Fibroblast of skin of back (primary cell): ENCODE data around the gene SPATA20.
A peak's percentile ranks its signal among the peaks of the same experiment; 100 is the strongest.

ENCODE experiments used
- DNase-seq: peaks from one replicate; pipeline ENCODE4 v3.0.0-alpha.2; 2013

The SPATA20 gene

DNA sequence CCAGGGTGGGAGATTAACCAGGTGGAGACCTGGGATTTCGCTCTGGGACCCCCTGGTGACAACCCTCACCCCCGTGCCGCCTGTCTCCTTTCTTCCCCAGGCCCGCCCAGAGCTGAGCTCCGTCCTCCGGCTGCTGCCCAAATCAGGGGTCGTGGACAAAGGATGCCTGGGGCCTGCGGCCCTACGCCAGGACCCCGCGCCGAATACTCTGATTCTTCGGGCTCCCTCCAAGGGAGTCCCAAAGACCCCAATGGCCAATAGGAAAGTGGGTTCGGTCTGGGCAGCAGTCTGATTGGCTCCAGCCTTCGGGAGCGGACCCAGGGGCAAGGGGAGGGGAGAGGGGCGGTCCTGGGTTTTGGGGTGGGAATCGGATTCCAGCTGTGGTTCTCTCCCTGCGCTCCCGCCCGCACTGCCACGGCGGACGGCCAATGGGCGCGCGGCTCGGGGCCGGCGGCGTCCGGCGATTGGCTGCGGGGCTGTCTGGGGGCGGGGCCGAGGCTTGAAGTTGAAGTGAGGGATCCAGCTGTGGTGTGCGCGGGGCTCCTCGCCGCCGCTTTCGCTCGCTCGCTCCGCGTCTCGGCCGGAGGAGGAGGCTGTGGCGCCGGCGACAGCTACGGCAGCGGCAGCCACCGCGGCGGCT is 13.3 kb downstream of the SPATA20 start, which contains the start of gene CACNA1G:
Gene CACNA1G (plus strand): TSS at position 531 of the 640 bp plus-strand sequence. CDS start 745 bp downstream, outside the sequence.
- DNase-seq, result peak; percentile 85

DNA sequence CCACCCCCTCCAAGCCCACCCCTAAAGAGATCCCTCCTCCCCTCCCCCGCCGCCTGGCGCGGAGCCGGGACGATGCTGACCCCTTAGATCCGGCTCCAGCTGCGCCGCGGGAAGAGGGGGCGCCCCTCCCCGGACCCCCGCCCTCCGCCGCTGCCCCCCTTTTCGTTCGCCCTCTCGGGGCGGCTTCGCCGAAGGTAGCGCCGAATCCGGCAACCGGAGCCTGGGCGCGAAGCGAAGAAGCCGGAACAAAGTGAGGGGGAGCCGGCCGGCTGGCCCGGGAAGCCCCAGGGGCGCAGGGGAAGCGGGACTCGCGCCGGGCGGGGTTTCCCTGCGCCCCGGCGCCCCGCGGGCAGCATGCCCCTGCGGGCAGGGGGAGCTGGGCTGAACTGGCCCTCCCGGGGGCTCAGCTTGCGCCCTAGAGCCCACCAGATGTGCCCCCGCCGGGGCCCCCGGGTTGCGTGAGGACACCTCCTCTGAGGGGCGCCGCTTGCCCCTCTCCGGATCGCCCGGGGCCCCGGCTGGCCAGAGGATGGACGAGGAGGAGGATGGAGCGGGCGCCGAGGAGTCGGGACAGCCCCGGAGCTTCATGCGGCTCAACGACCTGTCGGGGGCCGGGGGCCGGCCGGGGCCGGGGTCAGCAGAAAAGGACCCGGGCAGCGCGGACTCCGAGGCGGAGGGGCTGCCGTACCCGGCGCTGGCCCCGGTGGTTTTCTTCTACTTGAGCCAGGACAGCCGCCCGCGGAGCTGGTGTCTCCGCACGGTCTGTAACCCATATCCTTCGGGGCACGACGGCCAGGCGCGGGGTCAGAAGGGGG is 14.2 kb downstream of the SPATA20 start:
- DNase-seq, result no peak

DNA sequence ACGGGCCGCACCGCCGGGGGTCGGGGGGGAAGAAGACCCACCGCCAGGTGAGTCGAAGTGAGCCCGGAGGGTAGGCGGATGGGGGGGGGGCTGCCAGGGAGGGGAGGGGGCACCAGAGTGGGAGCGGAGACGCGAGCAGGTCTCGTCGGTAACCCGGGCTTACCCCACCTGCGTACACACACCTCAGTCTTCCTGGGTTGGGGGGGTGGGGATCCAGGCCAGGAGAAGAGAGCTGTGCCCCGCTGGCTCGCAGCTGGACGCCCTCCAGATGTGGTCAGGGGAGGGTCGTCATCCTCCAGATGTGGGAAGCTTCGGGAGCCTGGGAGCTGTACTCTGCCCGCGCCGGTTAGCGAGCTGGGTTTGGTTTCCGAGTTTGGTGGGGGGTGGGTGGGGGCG is 14.8 kb downstream of the SPATA20 start:
- DNase-seq, result no peak

DNA sequence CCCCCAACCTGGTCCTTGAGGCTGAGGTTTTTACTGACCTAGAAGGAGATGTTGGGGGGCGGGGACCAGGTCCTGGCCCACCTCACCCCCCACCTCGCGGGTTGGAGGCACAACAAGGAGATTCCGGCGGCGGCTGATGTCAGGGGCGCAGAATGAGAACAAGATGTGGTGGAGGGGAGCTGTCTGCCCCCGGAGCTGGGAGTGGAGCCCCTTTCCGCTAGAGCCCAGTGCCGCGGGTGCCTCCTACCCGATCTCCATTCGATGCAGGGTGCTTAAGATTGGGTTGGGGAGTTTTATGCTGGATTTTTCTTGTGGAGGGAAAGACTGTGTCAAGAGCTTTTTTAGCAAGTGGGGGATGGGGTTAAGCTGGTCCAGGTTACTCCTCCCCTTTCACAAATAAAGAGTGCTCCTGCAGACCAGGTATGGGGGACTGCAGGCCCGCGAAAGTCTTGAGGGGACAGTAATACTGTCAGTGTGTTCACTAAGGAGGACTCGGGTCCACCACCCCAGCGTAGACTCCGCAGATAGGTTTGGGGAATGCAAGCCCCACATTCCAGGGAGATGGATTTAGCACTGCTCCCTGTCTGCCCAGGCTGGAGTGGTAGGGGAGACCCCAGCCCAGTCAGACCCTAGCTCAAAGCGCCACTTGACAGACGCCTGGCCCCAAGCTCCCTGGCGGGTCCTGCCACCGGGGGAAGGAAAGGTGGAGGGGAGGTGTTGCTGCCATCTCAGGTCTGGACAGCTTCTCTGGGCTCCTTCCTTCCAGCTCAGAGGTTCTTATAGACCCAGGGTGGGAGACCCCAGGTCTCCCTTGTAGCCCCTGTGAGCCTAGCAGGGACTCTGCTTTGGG is 15.5 kb downstream of the SPATA20 start:
- DNase-seq, result no peak

DNA sequence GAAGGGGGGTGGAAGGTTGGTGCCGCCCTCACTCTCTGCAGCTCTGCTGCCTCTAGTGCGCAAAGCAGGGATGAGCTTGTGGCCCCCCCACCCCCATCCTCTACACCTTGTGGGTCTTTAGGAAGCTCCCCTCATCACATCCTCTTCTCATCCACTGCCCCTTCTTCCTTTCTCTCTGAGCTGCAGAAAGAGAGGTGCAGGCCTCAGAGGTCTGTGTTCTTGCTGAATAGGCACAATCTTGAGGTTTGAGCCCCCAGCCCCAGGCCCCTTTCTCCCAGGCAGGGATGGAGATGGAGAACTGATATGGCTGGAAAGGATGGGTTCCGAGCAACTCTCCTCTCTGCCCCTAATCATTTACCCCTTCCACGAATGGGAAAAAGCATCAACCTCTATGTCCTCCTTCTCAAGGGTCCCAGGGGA is 16.1 kb downstream of the SPATA20 start:
- DNase-seq, result no peak

DNA sequence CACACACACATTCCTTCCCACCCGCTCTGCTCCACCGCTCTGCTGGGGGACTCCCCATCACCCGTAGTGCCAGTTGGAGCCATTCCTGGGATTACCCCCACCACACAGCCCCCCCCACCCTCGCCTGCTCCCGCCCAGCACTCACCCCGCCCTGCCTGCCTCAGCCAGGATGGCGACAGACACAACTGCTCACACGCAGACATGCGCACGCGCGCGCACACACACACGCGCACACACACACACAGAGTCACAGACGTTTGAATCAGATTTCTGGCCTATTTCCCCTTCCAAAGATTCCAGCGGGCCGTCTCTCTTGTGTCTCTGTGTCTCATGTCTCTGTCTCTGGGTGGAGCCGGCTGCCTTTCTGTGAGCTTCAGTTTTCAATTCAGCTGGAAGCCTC is 17.9 kb downstream of the SPATA20 start:
- DNase-seq, result peak; percentile 75

DNA sequence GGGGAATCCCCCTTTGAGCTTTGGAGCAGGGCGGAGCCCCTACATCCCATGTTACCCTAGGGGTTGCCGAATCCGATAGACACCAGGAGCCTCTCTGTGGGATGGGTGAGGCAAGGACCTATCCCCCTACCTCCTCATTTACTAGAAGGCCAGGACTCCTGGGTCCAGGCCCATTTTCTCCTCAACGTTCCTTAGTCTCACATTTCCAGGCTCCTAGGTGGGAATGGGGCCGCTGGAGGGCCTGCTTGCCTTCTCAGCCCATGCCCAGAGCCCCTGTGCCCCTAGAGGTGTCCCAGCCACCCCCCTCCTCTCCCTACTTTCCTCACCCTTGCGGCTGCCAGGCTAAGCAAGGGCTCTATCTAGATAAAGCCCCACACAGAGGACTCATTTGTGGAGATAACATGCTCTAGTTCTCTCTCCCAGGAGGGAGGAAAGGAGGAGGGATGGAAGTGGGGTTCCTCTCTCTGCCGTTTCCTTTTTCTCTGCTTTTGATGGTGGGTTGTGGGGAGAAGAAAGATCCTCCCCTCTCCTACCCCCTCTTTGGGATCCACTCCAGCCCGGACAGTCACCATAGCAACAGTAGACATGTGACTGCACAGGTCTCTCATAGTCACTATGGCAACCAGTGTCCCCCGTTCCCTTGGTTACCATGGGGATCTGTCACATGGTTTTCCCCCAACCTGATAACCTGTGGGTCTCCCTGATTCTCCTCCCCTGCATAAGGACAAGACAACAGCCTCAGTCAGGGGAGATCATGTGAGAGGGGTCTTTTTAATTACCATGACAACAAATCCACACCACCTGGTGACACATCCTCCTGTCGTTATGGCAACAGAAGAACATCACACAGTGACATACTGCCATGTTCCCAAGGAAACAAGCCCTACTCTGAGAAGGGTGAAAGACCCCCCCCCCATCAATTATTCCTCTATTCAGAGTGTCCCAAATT is 18.7 kb downstream of the SPATA20 start:
- peak; percentile 32 for DNase-seq

DNA sequence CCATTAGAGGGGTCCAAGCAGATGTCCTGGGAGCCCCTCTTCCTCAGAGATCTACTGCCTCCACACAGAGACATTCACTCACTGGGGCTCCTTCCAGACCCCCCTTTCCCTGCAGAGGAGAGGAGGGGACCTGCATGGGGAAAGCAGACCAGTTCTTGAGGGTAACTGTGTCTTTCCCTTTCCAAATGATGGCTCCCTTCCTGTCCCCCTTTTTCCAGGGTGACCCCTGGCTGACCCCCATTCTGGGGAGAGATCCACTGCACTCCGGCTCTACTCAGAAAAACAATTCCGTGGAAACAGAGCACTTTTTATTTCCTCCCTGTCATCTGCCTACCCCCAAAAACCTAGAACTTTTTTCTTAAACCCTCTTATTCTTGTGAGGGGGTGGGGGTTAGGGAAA is 19.9 kb downstream of the SPATA20 start:
- no peak for DNase-seq

DNA sequence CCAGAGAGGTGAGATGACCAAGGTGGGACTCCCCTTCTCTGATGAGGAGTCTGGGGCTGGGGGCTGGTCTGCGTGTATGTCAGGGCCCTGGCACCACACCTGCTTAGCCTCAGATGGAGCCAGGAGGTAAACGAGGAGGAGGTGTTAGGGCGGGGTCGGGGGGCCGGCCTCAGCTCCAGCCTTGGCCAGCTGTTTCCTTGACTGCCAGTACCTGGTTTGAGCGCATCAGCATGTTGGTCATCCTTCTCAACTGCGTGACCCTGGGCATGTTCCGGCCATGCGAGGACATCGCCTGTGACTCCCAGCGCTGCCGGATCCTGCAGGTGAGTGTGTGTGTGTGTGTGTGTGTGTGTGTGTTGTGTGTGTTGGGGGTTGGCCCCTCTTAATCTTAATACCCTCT is 21.7 kb downstream of the SPATA20 start:
- no peak for DNase-seq

DNA sequence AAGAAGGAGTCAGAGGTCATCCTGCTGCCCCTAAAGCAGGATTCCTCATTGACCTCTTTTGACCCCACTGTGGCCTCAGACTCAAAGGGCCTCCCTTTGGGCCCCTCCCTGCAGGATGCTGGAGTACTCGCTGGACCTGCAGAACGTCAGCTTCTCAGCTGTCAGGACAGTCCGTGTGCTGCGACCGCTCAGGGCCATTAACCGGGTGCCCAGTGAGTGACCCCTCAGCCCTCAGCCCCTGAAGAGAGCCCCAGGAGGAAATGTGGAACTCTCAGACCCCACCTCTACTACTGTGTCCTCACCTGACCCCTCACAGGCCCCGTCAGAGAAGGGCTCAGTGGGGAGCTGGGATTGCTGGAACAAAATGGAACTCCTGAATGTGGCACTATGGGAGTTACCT is 22.6 kb downstream of the SPATA20 start:
- no peak for DNase-seq

DNA sequence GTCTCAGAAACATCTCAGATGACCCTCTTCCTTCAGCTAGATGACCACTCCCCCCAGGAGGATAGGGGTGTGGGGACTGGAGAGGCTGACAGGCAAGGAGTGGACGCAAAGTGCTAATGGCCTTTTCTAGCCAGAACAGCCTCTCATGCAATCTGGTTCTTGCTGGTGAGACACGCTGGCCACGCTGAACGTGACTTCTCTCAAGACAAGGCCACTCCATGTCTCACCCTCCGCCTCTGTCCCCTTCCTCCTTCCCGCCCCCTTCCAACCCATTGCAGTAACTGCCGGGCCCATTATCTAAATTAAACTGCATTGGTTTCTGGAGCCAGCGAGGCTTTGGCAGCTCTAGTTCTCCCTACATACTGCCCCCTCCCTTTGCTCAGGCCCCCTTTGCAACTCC is 23.1 kb downstream of the SPATA20 start:
- DNase-seq, result no peak

DNA sequence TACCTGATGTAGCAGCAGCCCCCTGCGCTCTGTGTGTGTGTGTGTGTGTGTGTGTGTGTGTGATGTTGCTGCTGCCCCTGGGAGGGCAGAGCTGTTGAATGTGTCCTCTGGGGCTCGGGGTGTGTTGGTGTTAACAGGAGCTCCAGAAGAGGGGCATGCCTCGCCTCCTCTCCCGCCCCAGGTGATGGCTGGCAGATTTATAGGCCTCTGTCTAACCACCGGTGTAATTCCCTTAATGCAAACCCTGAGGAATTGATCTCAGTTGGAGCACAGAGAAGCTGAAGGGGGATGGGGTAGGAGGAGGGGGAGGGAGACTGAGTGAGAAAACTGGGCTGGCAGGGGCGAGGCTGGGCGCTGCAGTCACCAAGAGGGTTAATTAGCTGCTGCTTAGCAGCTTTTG is 23.6 kb downstream of the SPATA20 start:
- DNase-seq, result no peak

DNA sequence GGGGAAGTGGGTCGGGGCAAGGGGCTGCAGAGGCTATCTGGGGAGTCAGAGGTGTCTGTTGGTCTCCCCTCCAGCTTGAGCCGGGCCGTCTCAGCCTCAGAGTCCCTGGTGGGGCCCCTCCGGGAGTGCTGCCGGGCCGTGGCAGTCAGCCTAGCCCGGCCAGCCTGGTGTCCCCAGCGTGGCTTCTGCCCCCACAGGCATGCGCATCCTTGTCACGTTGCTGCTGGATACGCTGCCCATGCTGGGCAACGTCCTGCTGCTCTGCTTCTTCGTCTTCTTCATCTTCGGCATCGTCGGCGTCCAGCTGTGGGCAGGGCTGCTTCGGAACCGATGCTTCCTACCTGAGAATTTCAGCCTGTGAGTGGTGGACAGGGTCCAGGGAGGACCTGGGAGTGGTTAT is 24.7 kb downstream of the SPATA20 start:
- no peak for DNase-seq

DNA sequence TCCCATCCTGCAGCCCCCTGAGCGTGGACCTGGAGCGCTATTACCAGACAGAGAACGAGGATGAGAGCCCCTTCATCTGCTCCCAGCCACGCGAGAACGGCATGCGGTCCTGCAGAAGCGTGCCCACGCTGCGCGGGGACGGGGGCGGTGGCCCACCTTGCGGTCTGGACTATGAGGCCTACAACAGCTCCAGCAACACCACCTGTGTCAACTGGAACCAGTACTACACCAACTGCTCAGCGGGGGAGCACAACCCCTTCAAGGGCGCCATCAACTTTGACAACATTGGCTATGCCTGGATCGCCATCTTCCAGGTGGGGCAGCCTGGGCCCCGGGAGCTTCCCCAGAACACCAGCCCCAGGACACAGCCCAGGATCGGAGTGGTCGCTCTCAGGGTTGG is 25.6 kb downstream of the SPATA20 start:
- no peak for DNase-seq

DNA sequence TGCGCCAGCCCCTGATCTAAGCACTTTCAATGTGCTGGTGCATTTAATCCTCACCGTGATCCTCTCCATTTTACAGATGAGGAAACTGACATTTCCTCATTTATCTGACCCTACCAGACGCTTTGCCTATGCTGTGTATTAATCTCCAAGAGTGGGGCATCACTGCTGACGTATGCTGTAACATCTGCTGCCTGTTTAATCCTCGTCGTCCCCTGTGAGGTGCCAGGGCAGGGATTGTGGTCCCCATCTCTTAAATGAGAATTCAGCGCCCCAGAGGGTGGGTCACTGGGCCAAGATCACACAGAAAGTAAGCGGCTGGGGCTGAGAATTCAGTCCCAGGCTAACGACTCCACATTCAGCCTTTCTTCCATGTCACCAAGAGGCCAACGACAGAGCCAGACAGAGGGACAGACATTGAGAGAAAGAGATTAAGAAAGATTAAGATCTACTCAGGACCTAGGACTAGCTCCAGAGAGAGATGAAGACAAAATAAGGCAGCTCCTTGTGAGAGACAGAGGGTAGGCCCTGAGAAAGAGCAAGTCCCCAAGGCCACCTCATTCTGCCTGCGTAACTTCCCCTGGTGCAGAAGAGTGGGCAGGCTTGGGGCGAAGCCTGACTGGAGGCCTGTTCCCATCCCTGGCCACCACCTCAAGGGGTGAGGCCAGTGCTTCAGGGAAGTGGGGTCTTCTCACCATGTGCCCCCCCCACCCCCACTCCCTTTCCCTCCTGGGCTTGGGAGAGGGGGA is 27.1 kb downstream of the SPATA20 start:
- DNase-seq, result no peak

DNA sequence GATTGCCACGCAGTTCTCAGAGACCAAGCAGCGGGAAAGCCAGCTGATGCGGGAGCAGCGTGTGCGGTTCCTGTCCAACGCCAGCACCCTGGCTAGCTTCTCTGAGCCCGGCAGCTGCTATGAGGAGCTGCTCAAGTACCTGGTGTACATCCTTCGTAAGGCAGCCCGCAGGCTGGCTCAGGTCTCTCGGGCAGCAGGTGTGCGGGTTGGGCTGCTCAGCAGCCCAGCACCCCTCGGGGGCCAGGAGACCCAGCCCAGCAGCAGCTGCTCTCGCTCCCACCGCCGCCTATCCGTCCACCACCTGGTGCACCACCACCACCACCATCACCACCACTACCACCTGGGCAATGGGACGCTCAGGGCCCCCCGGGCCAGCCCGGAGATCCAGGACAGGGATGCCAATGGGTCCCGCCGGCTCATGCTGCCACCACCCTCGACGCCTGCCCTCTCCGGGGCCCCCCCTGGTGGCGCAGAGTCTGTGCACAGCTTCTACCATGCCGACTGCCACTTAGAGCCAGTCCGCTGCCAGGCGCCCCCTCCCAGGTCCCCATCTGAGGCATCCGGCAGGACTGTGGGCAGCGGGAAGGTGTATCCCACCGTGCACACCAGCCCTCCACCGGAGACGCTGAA is 28.7 kb downstream of the SPATA20 start:
- no peak for DNase-seq

DNA sequence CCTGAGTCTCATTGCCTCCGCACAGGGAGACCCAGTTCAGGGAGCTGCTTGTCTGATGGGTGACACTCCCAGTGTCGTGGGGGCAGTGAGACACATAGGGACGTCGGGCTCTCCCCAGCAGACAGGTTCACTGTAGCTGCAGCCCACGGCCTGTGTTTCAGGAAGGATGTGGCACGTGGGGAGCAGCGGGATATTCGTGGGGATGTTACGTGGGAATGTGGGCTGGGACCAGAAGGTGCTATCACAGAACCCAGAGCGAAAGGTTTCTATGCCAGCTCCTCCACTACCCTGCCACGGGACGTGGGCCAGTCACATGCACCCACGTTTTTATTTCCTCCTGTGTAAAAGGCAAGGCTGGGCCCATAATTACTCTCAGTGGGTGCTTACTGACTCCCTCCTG is 29.9 kb downstream of the SPATA20 start:
- DNase-seq, result no peak

DNA sequence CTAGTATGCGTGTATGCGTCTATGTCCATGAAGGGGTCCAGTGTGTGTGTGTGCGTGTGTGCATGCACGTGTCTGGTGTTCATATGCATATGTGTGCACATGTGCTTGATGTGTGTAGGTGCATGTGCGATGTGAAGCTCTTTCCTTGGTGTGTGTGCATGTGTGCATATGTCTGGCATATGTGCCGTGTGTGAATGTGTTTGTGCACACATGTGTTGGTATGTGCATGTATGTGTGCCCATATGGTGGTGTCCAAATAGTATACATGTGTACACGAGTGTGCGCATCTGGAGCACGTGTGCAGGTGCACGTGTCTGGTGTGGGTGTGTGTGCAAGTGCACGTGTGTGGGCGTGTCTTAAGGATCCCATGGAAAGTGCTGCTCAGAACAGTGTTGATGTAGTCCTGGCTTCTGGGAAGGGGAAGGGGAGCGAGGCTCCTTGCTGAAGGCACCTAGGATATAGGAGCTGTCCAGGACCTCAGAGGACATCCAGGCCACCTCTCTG is 30.5 kb downstream of the SPATA20 start:
- no peak for DNase-seq

DNA sequence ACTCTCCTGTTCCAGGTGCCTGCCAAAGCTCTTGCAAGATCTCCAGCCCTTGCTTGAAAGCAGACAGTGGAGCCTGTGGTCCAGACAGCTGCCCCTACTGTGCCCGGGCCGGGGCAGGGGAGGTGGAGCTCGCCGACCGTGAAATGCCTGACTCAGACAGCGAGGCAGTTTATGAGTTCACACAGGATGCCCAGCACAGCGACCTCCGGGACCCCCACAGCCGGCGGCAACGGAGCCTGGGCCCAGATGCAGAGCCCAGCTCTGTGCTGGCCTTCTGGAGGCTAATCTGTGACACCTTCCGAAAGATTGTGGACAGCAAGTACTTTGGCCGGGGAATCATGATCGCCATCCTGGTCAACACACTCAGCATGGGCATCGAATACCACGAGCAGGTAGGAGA is 31.2 kb downstream of the SPATA20 start:
- no peak for DNase-seq

DNA sequence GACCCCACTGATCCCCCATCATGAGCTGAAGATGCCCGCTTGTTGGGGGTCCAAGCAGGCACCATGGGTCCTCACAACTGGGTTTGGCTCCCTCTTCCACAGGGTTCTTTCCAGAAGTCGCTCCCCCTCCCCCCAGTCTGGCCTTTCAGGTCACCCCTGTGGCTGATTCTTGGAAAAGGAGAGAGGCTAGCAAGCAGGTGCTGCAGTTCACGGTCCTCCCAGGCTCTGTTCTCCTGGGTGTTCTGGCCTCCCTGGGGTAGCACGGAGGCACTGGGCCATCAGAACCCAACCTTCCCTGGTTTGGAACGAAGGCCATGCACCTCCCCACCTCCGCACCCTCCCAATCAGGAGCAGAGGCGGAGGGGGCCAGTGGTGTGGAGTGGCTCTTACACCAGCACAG is 32.4 kb downstream of the SPATA20 start:
- DNase-seq, result no peak

DNA sequence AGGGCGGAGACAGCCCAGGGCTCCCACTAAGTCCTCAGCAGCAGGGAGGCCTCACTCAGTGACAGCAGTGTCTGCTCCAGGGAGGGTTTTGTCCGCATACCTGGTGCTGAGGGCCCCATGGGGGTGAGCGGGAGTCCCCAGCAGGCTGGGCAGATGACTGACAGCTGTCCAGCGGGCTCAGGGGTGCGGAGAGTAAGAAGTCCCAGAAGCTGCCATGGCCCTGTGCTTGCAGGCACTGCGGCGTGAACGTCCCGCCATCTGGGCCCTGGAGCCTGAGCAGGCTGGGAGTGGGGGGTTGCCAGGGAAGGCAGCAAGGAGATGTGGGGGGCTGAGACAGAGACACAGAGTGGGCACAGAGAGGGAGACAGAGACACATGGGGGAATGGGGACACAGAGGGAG is 33.7 kb downstream of the SPATA20 start:
- no peak for DNase-seq
